ENCODE results near the gene MYOF.

MYOF gene

GRCh38 chr10:93482145-93482834 lies at the start of gene MYOF:
Gene MYOF, minus strand, starts transcription at chr10:93482334. Its CDS starts 140 bp downstream, at chr10:93482194.
- peak within 1 kb of the TSS; percentile 81; the same call in 1 of the 2 replicates for H3K4me3 ChIP-seq (ENCODE audit: low read length)
- 0 out of 2 replicates have a peak, but pooled peaks cover 1% of the 10 kb centered on the region for H3K4me1 ChIP-seq (ENCODE audit: control insufficient read depth, insufficient read depth, low read length)
- H3K27me3 ChIP-seq (ENCODE audit: control insufficient read depth, insufficient read depth, low read length): no peaks in the 10 kb centered on the region
- DNase-seq (ENCODE audit: low read depth, low spot score): no peak
- no peak within 1 kb of the TSS for H3K27ac ChIP-seq (ENCODE audit: low read length)
- no peaks in the 10 kb centered on the region for H3K9me3 ChIP-seq (ENCODE audit: control insufficient read depth, insufficient read depth, low read length)
- WGBS (ENCODE audit: insufficient coverage, insufficient read length): no CpG with 5 or more reads among the region's 27 CpGs
- no peaks in the 10 kb centered on the region for H3K36me3 ChIP-seq (ENCODE audit: control insufficient read depth, insufficient read depth, low read length)

- WGBS (ENCODE audit: insufficient coverage, insufficient read length): no CpG with 5 or more reads among the region's 4 CpGs
- Histone ChIP-seq H3K27ac (ENCODE audit: low read length) (no peak overlapping the region), H3K27me3 (ENCODE audit: control insufficient read depth, insufficient read depth, low read length) (no peaks in the 10 kb centered on the region), H3K36me3 (ENCODE audit: control insufficient read depth, insufficient read depth, low read length) (peaks cover 24% of the 10 kb centered on the region), H3K9me3 (ENCODE audit: control insufficient read depth, insufficient read depth, low read length) (peaks cover 2% of the 10 kb centered on the region), H3K4me1 (ENCODE audit: control insufficient read depth, insufficient read depth, low read length) (no peaks in the 10 kb centered on the region), H3K4me3 (ENCODE audit: low read length) (no peak overlapping the region)
- no peak for DNase-seq (ENCODE audit: low read depth, low spot score)
These were observed 36.4 kb upstream of the MYOF start for GRCh38 chr10:93518531-93518930.

- WGBS (ENCODE audit: insufficient coverage, insufficient read length): no CpG with 5 or more reads among the region's 1 CpG
- no peak for DNase-seq (ENCODE audit: low read depth, low spot score)
- Histone ChIP-seq H3K27me3 (ENCODE audit: control insufficient read depth, insufficient read depth, low read length) (no peaks in the 10 kb centered on the region), H3K36me3 (ENCODE audit: control insufficient read depth, insufficient read depth, low read length) (peaks cover 21% of the 10 kb centered on the region), H3K9me3 (ENCODE audit: control insufficient read depth, insufficient read depth, low read length) (peaks cover 2% of the 10 kb centered on the region), H3K4me1 (ENCODE audit: control insufficient read depth, insufficient read depth, low read length) (no peaks in the 10 kb centered on the region), H3K27ac (ENCODE audit: low read length) (no peak overlapping the region), H3K4me3 (ENCODE audit: low read length) (no peak overlapping the region)
These were observed 33.9 kb upstream of the MYOF start for GRCh38 chr10:93516006-93516380.

GRCh38 chr10:93515071-93516005 lies 33.2 kb upstream of the MYOF start:
- H3K36me3 ChIP-seq (ENCODE audit: control insufficient read depth, insufficient read depth, low read length): peaks cover 18% of the 10 kb centered on the region; the same call in 1 of the 2 replicates
- H3K27me3 ChIP-seq (ENCODE audit: control insufficient read depth, insufficient read depth, low read length): no peaks in the 10 kb centered on the region
- H3K4me1 ChIP-seq (ENCODE audit: control insufficient read depth, insufficient read depth, low read length): no peaks in the 10 kb centered on the region
- no peak for DNase-seq (ENCODE audit: low read depth, low spot score)
- H3K27ac ChIP-seq (ENCODE audit: low read length): no peak overlapping the region
- no CpG with 5 or more reads among the region's 8 CpGs for WGBS (ENCODE audit: insufficient coverage, insufficient read length)
- H3K4me3 ChIP-seq (ENCODE audit: low read length): no peak overlapping the region
- H3K9me3 ChIP-seq (ENCODE audit: control insufficient read depth, insufficient read depth, low read length): no peaks in the 10 kb centered on the region; the same call in none of the 2 replicates

GRCh38 chr10:93514521-93514920 lies 32.4 kb upstream of the MYOF start:
- Histone ChIP-seq H3K27me3 (ENCODE audit: control insufficient read depth, insufficient read depth, low read length) (no peaks in the 10 kb centered on the region), H3K36me3 (ENCODE audit: control insufficient read depth, insufficient read depth, low read length) (peaks cover 15% of the 10 kb centered on the region; the same call in 1 of the 2 replicates), H3K4me3 (ENCODE audit: low read length) (no peak overlapping the region), H3K9me3 (ENCODE audit: control insufficient read depth, insufficient read depth, low read length) (no peaks in the 10 kb centered on the region; the same call in 1 of the 2 replicates), H3K4me1 (ENCODE audit: control insufficient read depth, insufficient read depth, low read length) (no peaks in the 10 kb centered on the region), H3K27ac (ENCODE audit: low read length) (no peak overlapping the region)
- no CpG with 5 or more reads among the region's 4 CpGs for WGBS (ENCODE audit: insufficient coverage, insufficient read length)
- no peak for DNase-seq (ENCODE audit: low read depth, low spot score)

GRCh38 chr10:93513091-93513490 lies 31.0 kb upstream of the MYOF start:
- Histone ChIP-seq H3K27me3 (ENCODE audit: control insufficient read depth, insufficient read depth, low read length) (no peaks in the 10 kb centered on the region), H3K4me1 (ENCODE audit: control insufficient read depth, insufficient read depth, low read length) (no peaks in the 10 kb centered on the region), H3K9me3 (ENCODE audit: control insufficient read depth, insufficient read depth, low read length) (no peaks in the 10 kb centered on the region), H3K4me3 (ENCODE audit: low read length) (no peak overlapping the region), H3K27ac (ENCODE audit: low read length) (no peak overlapping the region), H3K36me3 (ENCODE audit: control insufficient read depth, insufficient read depth, low read length) (peaks cover 7% of the 10 kb centered on the region; the same call in 1 of the 2 replicates)
- DNase-seq (ENCODE audit: low read depth, low spot score): no peak
- WGBS (ENCODE audit: insufficient coverage, insufficient read length): no CpG with 5 or more reads among the region's 1 CpG

GRCh38 chr10:93512565-93512964 lies 30.4 kb upstream of the MYOF start:
- Histone ChIP-seq H3K9me3 (ENCODE audit: control insufficient read depth, insufficient read depth, low read length) (no peaks in the 10 kb centered on the region), H3K4me1 (ENCODE audit: control insufficient read depth, insufficient read depth, low read length) (no peaks in the 10 kb centered on the region), H3K27me3 (ENCODE audit: control insufficient read depth, insufficient read depth, low read length) (no peaks in the 10 kb centered on the region), H3K4me3 (ENCODE audit: low read length) (no peak overlapping the region), H3K36me3 (ENCODE audit: control insufficient read depth, insufficient read depth, low read length) (peaks cover 6% of the 10 kb centered on the region; the same call in 1 of the 2 replicates), H3K27ac (ENCODE audit: low read length) (no peak overlapping the region)
- no peak for DNase-seq (ENCODE audit: low read depth, low spot score)
- 100% methylated on average over 1 of the region's 1 CpG for WGBS (ENCODE audit: insufficient coverage, insufficient read length)

- no CpG with 5 or more reads among the region's 8 CpGs for WGBS (ENCODE audit: insufficient coverage, insufficient read length)
These were observed 27.7 kb upstream of the MYOF start for GRCh38 chr10:93509816-93510215.

GRCh38 chr10:93505075-93505474 lies 22.9 kb upstream of the MYOF start:
- Histone ChIP-seq H3K4me1 (ENCODE audit: control insufficient read depth, insufficient read depth, low read length) (no peaks in the 10 kb centered on the region), H3K27ac (ENCODE audit: low read length) (no peak overlapping the region), H3K36me3 (ENCODE audit: control insufficient read depth, insufficient read depth, low read length) (peaks cover 3% of the 10 kb centered on the region; the same call in 1 of the 2 replicates), H3K9me3 (ENCODE audit: control insufficient read depth, insufficient read depth, low read length) (no peaks in the 10 kb centered on the region), H3K4me3 (ENCODE audit: low read length) (no peak overlapping the region), H3K27me3 (ENCODE audit: control insufficient read depth, insufficient read depth, low read length) (no peaks in the 10 kb centered on the region)
- WGBS (ENCODE audit: insufficient coverage, insufficient read length): no CpG with 5 or more reads among the region's 2 CpGs
- DNase-seq (ENCODE audit: low read depth, low spot score): no peak

More at GRCh38 chr10:93509816-93510215, 27.7 kb upstream of the MYOF start:
- H3K36me3 ChIP-seq (ENCODE audit: control insufficient read depth, insufficient read depth, low read length): peaks cover 3% of the 10 kb centered on the region; the same call in 1 of the 2 replicates
- DNase-seq (ENCODE audit: low read depth, low spot score): no peak
- H3K4me3 ChIP-seq (ENCODE audit: low read length): no peak overlapping the region
- no peaks in the 10 kb centered on the region for H3K27me3 ChIP-seq (ENCODE audit: control insufficient read depth, insufficient read depth, low read length)
- no peaks in the 10 kb centered on the region for H3K9me3 ChIP-seq (ENCODE audit: control insufficient read depth, insufficient read depth, low read length)
- H3K27ac ChIP-seq (ENCODE audit: low read length): no peak overlapping the region
- no peaks in the 10 kb centered on the region for H3K4me1 ChIP-seq (ENCODE audit: control insufficient read depth, insufficient read depth, low read length)

GRCh38 chr10:93503075-93503474 lies 20.9 kb upstream of the MYOF start:
- no peak overlapping the region for H3K27ac ChIP-seq (ENCODE audit: low read length)
- no peaks in the 10 kb centered on the region for H3K4me1 ChIP-seq (ENCODE audit: control insufficient read depth, insufficient read depth, low read length)
- WGBS (ENCODE audit: insufficient coverage, insufficient read length): no CpG with 5 or more reads among the region's 6 CpGs
- peaks cover 3% of the 10 kb centered on the region; the same call in 1 of the 2 replicates for H3K36me3 ChIP-seq (ENCODE audit: control insufficient read depth, insufficient read depth, low read length)
- no peak for DNase-seq (ENCODE audit: low read depth, low spot score)
- H3K4me3 ChIP-seq (ENCODE audit: low read length): no peak overlapping the region
- H3K9me3 ChIP-seq (ENCODE audit: control insufficient read depth, insufficient read depth, low read length): no peaks in the 10 kb centered on the region
- H3K27me3 ChIP-seq (ENCODE audit: control insufficient read depth, insufficient read depth, low read length): no peaks in the 10 kb centered on the region

All from iPS DF 6.9 (cell line).